Calu3 (cell line): Measurements from ENCODE around the gene TSPAN18. TPM values are rescaled to one million over a fixed set of nuclear protein-coding genes. Genes with fewer than 3 reads are reported as not detected.

Experiments used
- BruUV-seq: library from RNA; stranded (reverse); fragments of 400-500 nt; replicated peaks from 2 replicates; lab custom pipeline; 2021; lab: Mats Ljungman, UMichigan
- CTCF ChIA-PET: fragments of 300-600 bp; sonication (Branson Sonifier 250); formaldehyde crosslinking; loops from one replicate; lab custom pipeline; 2022; ENCODE audit warnings: antibody characterized with exemption; lab: Charles Lee
- DNase-seq: peaks from one replicate; pipeline ENCODE4 v3.0.0; 2022
- H3K27ac Mint-ChIP-seq: one replicate; pipeline ENCODE4 v1.8.0; 2022; ENCODE audit warnings: mixed read lengths; ENCODE audit not compliant: unreplicated experiment
- H3K27me3 Mint-ChIP-seq: one replicate; pipeline ENCODE4 v1.8.0; 2022; ENCODE audit warnings: mixed read lengths; ENCODE audit not compliant: unreplicated experiment
- H3K36me3 Mint-ChIP-seq: one replicate; pipeline ENCODE4 v1.8.0; 2022; ENCODE audit warnings: mild to moderate bottlenecking, moderate library complexity, mixed read lengths; ENCODE audit not compliant: insufficient read depth, unreplicated experiment
- H3K4me1 Mint-ChIP-seq: one replicate; pipeline ENCODE4 v1.8.0; 2022; ENCODE audit warnings: mild to moderate bottlenecking, low read depth, mixed read lengths; ENCODE audit not compliant: unreplicated experiment
- H3K4me3 Mint-ChIP-seq: one replicate; pipeline ENCODE4 v1.8.0; 2022; ENCODE audit warnings: mild to moderate bottlenecking, low read depth, moderate library complexity, mixed read lengths; ENCODE audit not compliant: unreplicated experiment
- H3K9me3 Mint-ChIP-seq: one replicate; pipeline ENCODE4 v1.8.0; 2022; ENCODE audit warnings: low read depth, mixed read lengths; ENCODE audit not compliant: unreplicated experiment
- CTCF ChIP-seq: fragments of 200-600 bp; IDR thresholded peaks from one replicate; pipeline ENCODE4 v1.8.0; 2022; ENCODE audit warnings: antibody characterized with exemption; ENCODE audit not compliant: unreplicated experiment
- intact Hi-C: fragments of 100-400 bp; cut with micrococcal nuclease; formaldehyde crosslinking; loops from one replicate; pipeline ENCODE4 v1.10.0; 2022; ENCODE audit not compliant: unreplicated experiment
- total RNA-seq: library from RNA; stranded (reverse); gene quantifications from 2 replicates; pipeline ENCODE4 v1.2.3, GENCODE V29; 2022

Gene TSPAN18
- total RNA-seq, 1 experiment from 2014 or later = not detected

DNA sequence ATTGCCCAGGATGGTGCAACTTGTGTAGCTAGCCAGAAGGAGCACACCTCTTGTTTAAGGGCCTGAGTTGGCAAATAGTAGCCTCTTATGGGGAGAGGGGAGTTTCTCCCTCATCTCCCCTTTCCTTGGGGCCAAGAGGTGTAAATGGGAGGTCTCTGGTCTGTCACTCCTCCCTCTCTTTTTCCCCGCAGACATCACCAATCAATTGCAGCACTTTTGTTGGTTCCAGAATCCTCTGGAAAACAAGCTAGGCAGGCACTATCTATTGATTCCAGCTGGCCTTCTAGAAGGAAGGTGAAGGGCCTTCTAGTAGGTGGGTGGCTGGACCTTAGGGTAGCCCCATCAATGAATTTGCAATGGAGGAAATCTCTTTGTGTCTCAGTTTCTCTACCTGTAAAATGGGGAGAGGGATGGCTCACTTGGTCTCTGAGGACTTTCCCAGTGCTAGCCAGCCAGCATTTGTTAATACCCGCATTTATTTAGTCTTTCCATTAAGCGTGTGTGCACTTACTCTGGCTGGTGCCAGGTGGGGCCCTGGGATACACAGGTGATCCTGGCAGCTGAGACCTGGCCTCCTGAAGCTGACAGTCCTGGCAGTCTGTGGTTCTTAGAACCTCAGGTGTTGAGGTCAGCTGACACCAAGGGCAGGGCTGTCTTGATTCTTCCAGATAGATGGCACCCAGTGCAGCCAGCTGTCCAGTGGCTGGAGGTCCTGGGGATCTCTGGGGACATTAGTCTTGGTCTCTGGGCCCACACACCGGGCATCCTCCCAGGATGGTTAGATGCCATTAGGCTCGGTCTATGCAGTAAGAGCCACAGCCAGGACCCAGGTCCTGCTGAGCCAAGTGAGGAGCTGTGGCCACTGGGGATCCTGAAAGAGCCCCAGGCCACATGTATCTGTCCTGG lies 51.7 kb downstream of the TSPAN18 start:
- DNase-seq = no peak
- CTCF ChIA-PET = interaction anchor here (0.7 kb wide), 1 partner anchor 159 kb away, joined by 4 read pairs; no protein-coding TSS in a partner anchor
- no TSS peak for BruUV-seq
- Mint-ChIP-seq H3K27me3 (peaks cover 83% of the 10 kb centered on the region), H3K4me3 (no peak overlapping the region), H3K9me3 (no peaks in the 10 kb centered on the region), H3K27ac (no peak overlapping the region), H3K4me1 (no peaks in the 10 kb centered on the region), H3K36me3 (no peaks in the 10 kb centered on the region)
- intact Hi-C loops = loop anchor here (5.0 to 10.0 kb wide), 2 partner anchors 134 to 224 kb away; no protein-coding TSS in a partner anchor
- no peak for TF ChIP-seq CTCF

DNA sequence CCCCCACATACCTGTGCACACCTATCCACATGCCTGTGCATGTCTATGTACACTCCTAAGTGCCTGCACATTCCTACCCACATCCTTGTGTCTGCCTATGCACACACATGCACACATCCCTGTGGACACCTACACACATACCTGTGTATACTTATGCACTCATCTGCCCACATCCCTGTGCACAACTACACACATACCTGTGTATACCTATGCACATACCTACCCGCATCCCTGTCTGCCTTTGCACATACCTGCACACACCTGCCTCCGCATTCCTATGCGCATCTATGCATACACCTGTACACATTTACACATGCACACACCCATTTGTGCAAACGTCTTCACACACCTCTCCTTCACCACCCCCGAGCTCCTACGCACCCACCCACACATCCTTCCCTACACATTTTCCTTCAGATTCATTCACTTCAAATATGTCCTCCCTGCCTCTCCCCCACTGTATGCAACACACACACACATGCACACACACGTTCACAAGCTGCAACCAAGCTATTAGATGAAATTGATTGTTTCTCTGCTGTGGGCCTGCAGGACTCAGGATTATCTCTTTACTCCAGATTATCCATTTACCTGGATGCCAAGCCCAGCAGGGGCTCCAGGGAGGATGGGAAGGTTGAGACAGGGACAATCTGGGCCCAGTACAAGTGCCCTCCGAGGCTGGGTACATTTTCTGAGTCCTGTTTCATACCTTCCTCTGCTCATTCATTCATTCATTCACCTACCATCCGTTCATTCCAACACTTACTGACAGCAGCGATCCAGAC lies 53.2 kb downstream of the TSPAN18 start:
- no TSS peak for BruUV-seq
- intact Hi-C loops = loop anchor here (5.0 to 10.0 kb wide), 2 partner anchors 132 to 225 kb away; no protein-coding TSS in a partner anchor
- H3K9me3 Mint-ChIP-seq = no peaks in the 10 kb centered on the region
- no peak overlapping the region for H3K27ac Mint-ChIP-seq
- H3K27me3 Mint-ChIP-seq = peaks cover 84% of the 10 kb centered on the region
- DNase-seq = no peak
- no peaks in the 10 kb centered on the region for H3K36me3 Mint-ChIP-seq
- CTCF ChIA-PET = no interaction called here
- no peak for TF ChIP-seq CTCF
- H3K4me3 Mint-ChIP-seq = no peak overlapping the region
- H3K4me1 Mint-ChIP-seq = no peaks in the 10 kb centered on the region

DNA sequence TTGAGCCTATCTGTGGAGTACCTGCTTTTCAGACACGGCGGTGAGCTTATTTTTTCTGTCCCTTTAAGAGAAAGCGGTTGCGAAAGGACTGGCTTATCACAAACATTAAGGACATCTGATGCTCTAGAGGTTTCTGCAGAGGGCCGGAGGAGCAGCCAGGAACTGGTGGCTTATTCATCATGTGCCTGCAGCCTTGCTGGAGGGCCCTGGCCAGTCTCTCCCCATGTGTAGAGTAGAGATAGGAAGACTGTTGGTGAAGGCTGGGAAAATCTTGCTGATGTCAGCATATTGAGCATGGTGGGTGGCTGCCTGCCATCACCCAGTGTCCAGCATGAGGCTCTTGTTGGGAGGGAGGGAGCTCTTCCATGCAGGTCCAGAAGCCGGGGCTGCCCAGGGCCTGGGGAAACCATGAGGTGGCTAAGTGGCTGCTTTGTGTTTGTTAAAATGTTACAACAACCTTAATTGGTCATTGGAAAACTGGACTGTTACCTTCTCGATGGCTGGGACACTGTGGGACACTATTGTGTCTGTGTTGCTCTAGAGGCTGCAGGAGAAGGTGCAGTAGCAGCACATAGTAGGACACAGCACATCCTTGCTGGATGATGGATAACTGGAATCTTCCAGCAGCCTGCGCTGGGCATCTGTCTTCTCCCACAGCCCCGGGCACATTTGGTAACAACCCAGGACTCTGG lies 54.3 kb downstream of the TSPAN18 start:
- H3K4me3 Mint-ChIP-seq = no peak overlapping the region
- CTCF ChIA-PET = no interaction called here
- peaks cover 83% of the 10 kb centered on the region for H3K27me3 Mint-ChIP-seq
- H3K27ac Mint-ChIP-seq = no peak overlapping the region
- H3K36me3 Mint-ChIP-seq = no peaks in the 10 kb centered on the region
- BruUV-seq = no TSS peak
- no peak for DNase-seq
- TF ChIP-seq CTCF = no peak
- H3K9me3 Mint-ChIP-seq = no peaks in the 10 kb centered on the region
- intact Hi-C loops = no loop called here
- no peaks in the 10 kb centered on the region for H3K4me1 Mint-ChIP-seq

DNA sequence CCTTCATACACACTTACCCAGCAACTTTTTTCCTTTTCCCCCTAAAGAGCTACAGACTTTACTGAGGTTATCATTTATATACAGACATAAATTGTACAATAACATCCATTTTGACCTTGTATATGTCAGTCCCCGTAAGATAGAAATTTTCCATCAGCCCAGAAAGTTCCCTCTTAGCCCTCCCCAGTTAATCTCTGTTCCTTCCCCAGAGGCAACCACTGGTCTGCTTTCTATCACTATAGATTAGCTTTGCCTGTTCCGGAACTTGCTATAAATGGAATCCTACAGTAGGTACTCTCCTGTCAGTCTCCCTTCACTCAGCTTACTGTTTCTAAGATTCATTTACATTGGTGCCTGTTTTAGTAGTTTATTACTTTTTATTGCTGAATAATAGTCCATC lies 54.9 kb downstream of the TSPAN18 start:
- Mint-ChIP-seq H3K9me3 (no peaks in the 10 kb centered on the region), H3K36me3 (no peaks in the 10 kb centered on the region), H3K27me3 (peaks cover 83% of the 10 kb centered on the region), H3K27ac (no peak overlapping the region), H3K4me1 (no peaks in the 10 kb centered on the region), H3K4me3 (no peak overlapping the region)
- no peak for TF ChIP-seq CTCF
- BruUV-seq = no TSS peak
- intact Hi-C loops = no loop called here
- CTCF ChIA-PET = no interaction called here
- no peak for DNase-seq
